Activated CD8-positive, alpha-beta memory T cell treated with anti-CD3 and anti-CD28 coated beads for 36 hours (primary cell): ENCODE measurements around the gene CENPO. TPM values are rescaled to one million over a fixed set of nuclear protein-coding genes. Genes with fewer than 3 reads are reported as not detected.
"Not testable (repeated sequence)": the region's sequence is repeated elsewhere in the genome, so short reads cannot be mapped to it uniquely, and the experiment has no call there.

ENCODE experiments used
- CTCF ChIA-PET: fragments of 350-600 bp; sonication (Branson Sonifier 250); formaldehyde crosslinking; loops from one replicate; lab custom pipeline; 2021; ENCODE audit warnings: antibody characterized with exemption; lab: Charles Lee
- POLR2A ChIA-PET: fragments of 350-600 bp; sonication (Branson Sonifier 250); formaldehyde crosslinking; loops from one replicate; lab custom pipeline; 2021; ENCODE audit warnings: antibody characterized with exemption; lab: Charles Lee
- total RNA-seq, 2 experiments: library from RNA; stranded (reverse); gene quantifications; one replicate each; pipeline ENCODE4 v1.2.3, GENCODE V29; 2021

The CENPO gene
- total RNA-seq, 2 experiments from 2014 or later: 47.5 to 49.6 TPM

- POLR2A ChIA-PET: no interaction called here
- CTCF ChIA-PET: interaction anchor here (0.6 kb wide), 1 partner anchor 31 kb away, joined by 3 read pairs; no protein-coding TSS in a partner anchor
These were observed 9.6 kb upstream of the CENPO start for GRCh38 chr2:24783641-24784040.

GRCh38 chr2:24785671-24786321 is 7.4 kb upstream of the CENPO start:
- CTCF ChIA-PET: no interaction called here
- POLR2A ChIA-PET: no interaction called here

GRCh38 chr2:24787532-24787931 is 5.7 kb upstream of the CENPO start:
- ChIA-PET POLR2A (no interaction called here), CTCF (no interaction called here)

GRCh38 chr2:24788816-24789215 is 4.4 kb upstream of the CENPO start:
- CTCF ChIA-PET: interaction anchor here (0.5 to 0.6 kb wide), 2 partner anchors 404 to 447 kb away, joined by 3 read pairs; no protein-coding TSS in a partner anchor
- POLR2A ChIA-PET: no interaction called here

GRCh38 chr2:24791452-24791851 is 1.8 kb upstream of the CENPO start:
- CTCF ChIA-PET: interaction anchor here (0.6 to 0.7 kb wide), 3 partner anchors 14 to 47 kb away, joined by 3 read pairs; no protein-coding TSS in a partner anchor
- POLR2A ChIA-PET: no interaction called here

GRCh38 chr2:24792542-24792873 is 717 bp upstream of the CENPO start:
- ChIA-PET CTCF (interaction anchor here (0.9 to 1.5 kb wide), 3 partner anchors 35 to 357 kb away, joined by 3 to 10 read pairs (median 4); partner anchors contain the start of gene NCOA1), POLR2A (interaction anchor here (0.8 kb wide), 1 partner anchor 134 kb away, joined by 3 read pairs; no protein-coding TSS in a partner anchor)

- CTCF ChIA-PET: interaction anchor here (1.5 kb wide), 1 partner anchor 33 kb away, joined by 10 read pairs; no protein-coding TSS in a partner anchor
- POLR2A ChIA-PET: no interaction called here
These were observed 673 bp downstream of the CENPO start for GRCh38 chr2:24793761-24794435.

- ChIA-PET POLR2A (no interaction called here), CTCF (no interaction called here)
These were observed 4.4 kb downstream of the CENPO start for GRCh38 chr2:24797644-24798043.

GRCh38 chr2:24800487-24800886 is 7.3 kb downstream of the CENPO start:
- POLR2A ChIA-PET, CTCF ChIA-PET: not testable (repeated sequence)

- POLR2A ChIA-PET, CTCF ChIA-PET: not testable (repeated sequence)
These were observed 12.8 kb downstream of the CENPO start for GRCh38 chr2:24805811-24806660.

GRCh38 chr2:24806661-24807036 is 13.4 kb downstream of the CENPO start:
- ChIA-PET CTCF (no interaction called here), POLR2A (no interaction called here)

- POLR2A ChIA-PET: no interaction called here
- CTCF ChIA-PET: interaction anchor here (1.1 kb wide), 2 partner anchors 18 to 568 kb away, joined by 3 read pairs; no protein-coding TSS in a partner anchor
These were observed 16.2 kb downstream of the CENPO start for GRCh38 chr2:24809316-24810007.

GRCh38 chr2:24813691-24814137 is 20.5 kb downstream of the CENPO start:
- POLR2A ChIA-PET: no interaction called here
- CTCF ChIA-PET: interaction anchor here (0.6 kb wide), 1 partner anchor 14 kb away, joined by 3 read pairs; no protein-coding TSS in a partner anchor

- CTCF ChIA-PET: interaction anchor here (0.5 to 0.8 kb wide), 2 partner anchors 31 to 137 kb away, joined by 3 read pairs; no protein-coding TSS in a partner anchor
- POLR2A ChIA-PET: interaction anchor here (0.6 kb wide), 1 partner anchor 103 kb away, joined by 3 read pairs; no protein-coding TSS in a partner anchor
These were observed 21.3 kb downstream of the CENPO start for GRCh38 chr2:24814516-24814915.

GRCh38 chr2:24815171-24815570 is 21.9 kb downstream of the CENPO start:
- ChIA-PET CTCF (interaction anchor here (0.8 kb wide), 1 partner anchor 31 kb away, joined by 3 read pairs; no protein-coding TSS in a partner anchor), POLR2A (interaction anchor here (0.6 kb wide), 1 partner anchor 102 kb away, joined by 3 read pairs; no protein-coding TSS in a partner anchor)

- POLR2A ChIA-PET: no interaction called here
These were observed 23.2 kb downstream of the CENPO start for GRCh38 chr2:24816404-24816803.

GRCh38 chr2:24816884-24817283 is 23.7 kb downstream of the CENPO start:
- ChIA-PET CTCF (no interaction called here), POLR2A (no interaction called here)

More at GRCh38 chr2:24816404-24816803, 23.2 kb downstream of the CENPO start:
- CTCF ChIA-PET: no interaction called here

GRCh38 chr2:24818721-24819167 is 25.5 kb downstream of the CENPO start:
- CTCF ChIA-PET: interaction anchor here (1.1 kb wide), 1 partner anchor 409 kb away, joined by 3 read pairs; no protein-coding TSS in a partner anchor
- POLR2A ChIA-PET: no interaction called here
